HFF-Myc (cell line): ENCODE measurements around the gene SLC25A22.

Experiments
- DNase-seq: peaks from one replicate; pipeline ENCODE4 v3.0.0-alpha.2; 2011; ENCODE audit warnings: low read depth; ENCODE audit errors: extremely low read depth
- H3K4me3 ChIP-seq: replicated peaks from 2 replicates; pipeline ENCODE4 v1.5.1; 2011; ENCODE audit warnings: low read depth, mild to moderate bottlenecking, control low read depth, low read length
- TF ChIP-seq, protein P1 (sequence below): IDR thresholded peaks from 2 replicates; pipeline ENCODE4 v1.5.1; 2012; ENCODE audit warnings: mild to moderate bottlenecking, low read depth, low read length, control low read depth; ENCODE audit errors: missing control alignments

Gene SLC25A22

DNA sequence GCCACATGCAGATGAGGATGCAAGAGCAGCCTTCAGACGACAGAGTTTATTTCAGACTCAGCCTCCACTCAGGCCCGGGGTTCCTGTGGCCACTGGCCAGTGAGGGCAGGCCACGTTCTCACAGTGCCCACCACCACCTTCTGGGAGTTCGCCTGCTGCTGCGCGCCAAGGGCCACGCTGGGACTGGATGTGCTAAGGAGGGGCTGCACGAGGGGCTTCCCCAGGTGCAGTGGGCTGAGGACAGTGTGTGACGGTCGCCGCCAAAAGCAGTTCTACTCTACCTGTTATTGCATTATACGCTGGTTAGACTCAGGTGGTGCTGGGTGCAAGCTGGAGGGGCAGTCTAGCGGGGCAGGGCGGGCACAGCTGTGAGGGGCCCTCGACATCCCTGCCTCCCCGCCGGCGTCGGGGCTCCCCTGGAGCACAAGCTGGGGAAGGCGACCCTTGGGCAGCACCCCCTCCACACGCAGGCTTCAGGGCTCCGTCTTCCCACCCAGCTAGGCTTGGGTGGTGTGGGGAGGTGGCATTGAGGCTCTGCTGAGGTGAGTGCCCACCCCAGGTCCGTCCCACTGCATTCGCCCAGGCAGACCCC is 10.9 kb downstream of the SLC25A22 start:
- DNase-seq = no peak
- TF ChIP-seq, protein P1, sequence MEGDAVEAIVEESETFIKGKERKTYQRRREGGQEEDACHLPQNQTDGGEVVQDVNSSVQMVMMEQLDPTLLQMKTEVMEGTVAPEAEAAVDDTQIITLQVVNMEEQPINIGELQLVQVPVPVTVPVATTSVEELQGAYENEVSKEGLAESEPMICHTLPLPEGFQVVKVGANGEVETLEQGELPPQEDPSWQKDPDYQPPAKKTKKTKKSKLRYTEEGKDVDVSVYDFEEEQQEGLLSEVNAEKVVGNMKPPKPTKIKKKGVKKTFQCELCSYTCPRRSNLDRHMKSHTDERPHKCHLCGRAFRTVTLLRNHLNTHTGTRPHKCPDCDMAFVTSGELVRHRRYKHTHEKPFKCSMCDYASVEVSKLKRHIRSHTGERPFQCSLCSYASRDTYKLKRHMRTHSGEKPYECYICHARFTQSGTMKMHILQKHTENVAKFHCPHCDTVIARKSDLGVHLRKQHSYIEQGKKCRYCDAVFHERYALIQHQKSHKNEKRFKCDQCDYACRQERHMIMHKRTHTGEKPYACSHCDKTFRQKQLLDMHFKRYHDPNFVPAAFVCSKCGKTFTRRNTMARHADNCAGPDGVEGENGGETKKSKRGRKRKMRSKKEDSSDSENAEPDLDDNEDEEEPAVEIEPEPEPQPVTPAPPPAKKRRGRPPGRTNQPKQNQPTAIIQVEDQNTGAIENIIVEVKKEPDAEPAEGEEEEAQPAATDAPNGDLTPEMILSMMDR = no peak

DNA sequence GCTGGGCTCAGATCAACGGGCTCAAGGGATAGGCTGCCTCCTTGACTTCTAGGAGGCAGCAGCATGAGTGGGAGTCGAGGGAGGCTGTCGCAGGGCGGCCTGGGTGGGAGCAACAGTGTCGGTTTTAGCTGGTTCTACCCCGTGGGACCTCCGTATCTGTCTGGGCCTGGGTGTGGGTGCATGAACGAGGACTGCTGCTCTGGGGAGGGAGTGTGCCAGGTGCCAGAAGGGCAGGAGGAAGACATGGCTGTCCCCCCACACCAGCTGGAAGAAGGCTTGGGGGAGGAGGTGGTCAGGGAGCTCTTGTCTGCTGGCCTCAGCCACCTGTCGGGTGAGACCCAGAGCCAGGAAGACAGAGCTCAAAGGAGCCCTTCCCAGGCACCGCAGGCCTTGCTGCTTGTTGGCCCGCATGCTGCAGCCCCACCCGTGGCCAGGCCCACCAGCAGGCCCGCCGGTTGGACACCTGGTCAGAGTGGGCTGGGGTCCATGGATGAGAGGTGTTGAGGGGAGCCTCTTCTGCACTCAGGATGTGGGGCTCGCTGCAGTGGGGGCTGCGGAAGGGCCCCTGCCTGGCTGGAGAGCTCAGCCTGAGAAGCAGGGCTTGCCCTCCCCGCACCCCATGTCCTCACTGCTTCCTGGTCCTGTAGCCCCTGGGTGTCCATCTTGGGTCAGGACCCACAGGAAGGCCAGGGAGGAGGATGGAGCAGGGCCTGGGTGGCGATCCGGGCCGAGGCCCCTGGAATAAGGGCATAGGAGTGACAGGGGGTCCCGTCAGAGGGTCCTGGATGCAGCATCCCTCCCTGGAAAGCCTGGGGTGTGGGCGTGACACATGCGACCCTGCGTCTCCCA is 11.6 kb downstream of the SLC25A22 start:
- TF ChIP-seq, protein P1 = no peak
- no peak for DNase-seq
- no peak overlapping the region for H3K4me3 ChIP-seq

More for the DNA sequence above, 10.9 kb downstream of the SLC25A22 start:
- H3K4me3 ChIP-seq = no peak overlapping the region

DNA sequence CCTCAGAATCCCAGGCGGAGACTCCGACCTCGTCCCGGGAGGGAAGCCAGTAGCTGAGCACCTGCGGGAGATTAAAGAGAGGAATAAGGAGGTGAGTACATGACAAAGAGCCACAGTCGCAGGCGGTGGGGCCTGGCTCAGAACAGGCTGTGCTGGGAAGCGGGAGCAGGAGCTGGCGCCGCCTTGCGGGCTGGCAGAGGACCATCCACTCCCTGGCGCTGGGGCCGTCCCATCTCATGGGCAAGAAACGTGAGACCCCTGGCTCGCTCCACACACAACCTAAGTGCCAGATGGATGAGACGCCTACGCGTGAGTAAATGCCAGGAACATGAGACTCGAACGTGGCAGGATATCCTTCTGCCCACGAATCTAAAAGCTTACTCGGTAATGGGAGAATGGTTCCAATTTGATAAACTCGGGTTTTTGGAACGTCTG is 14.5 kb downstream of the SLC25A22 start:
- H3K4me3 ChIP-seq = no peak overlapping the region
- peak; percentile 85 for DNase-seq

DNA sequence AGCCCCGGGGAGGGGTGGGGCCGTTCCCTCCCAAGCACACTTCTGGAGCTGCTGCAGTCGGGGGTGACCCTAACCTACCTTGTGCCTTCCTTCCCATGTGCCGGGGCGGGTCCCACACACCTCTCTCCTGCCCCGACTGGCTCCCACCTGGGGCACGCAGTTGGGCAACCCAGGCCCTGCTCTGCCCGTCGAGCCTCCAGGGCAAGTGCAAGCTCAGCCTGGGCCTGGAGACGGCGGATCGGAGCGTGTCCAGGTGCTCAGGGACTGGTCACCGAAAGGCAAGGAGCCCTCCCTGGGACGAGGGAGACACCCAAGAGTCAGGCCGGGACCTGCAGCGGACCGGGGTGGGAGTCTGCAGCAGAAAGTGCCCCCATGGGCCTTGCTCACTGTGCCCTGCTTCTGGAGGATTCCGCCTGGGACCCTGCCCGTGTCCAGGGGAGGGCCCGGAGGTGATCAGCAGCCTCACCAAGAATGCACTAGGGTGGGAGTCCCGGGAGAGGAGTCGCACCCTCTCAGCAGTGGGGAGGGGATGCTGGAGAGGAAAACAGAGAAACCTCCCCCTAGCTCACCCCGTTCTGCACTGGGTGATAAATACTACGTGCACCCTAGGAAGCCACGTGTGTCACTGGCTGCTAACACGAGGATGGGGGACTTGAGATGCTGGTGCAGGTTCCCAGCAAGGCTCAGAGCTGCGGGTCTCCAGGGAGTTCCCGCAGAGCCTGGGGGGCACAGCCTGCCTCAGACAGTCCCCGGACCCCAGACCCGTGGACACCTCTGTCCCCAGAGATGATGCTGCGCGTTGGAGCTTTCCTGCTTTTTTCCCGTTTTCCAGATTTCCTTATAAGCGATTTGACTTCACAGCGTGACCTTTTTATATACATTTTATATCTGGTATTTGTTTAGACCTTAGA is 15.6 kb downstream of the SLC25A22 start:
- no peak overlapping the region for H3K4me3 ChIP-seq
- no peak for DNase-seq
- TF ChIP-seq, protein P1 = no peak

More for the DNA sequence above, 14.5 kb downstream of the SLC25A22 start:
- TF ChIP-seq, protein P1 = peak; percentile 91

DNA sequence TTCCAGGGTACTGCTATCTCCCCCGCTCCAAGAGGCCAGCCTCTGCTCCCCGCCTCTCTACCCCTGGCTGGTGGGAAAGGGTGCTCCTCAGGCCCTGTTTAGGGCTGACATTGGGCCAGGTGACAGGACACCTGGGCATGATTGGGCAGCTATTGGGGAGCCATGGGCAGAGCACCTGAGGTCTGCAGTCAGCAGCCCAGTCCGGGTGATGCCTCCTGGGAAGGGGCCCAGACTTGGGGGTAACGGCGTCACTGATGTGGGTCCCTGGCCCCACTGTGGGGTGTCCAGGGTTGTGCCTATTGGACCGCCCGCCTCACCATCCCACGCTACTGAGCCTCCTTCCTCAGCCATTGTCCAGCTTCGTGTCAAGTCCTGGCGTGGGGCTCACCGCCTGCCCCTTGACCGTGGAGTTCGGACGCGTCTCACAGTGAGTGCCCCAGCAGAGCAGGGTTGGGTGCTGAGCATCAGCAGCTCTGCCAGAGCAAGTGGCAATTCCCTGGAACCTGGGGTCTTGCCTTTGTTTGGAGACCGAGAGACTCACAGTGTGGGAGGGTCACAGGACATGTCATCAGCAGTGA is 18.0 kb downstream of the SLC25A22 start:
- DNase-seq = no peak
- TF ChIP-seq, protein P1 = no peak
- no peak overlapping the region for H3K4me3 ChIP-seq
